Measurements from ENCODE around the gene WRAP73. TPM values are rescaled to one million over a fixed set of nuclear protein-coding genes. Genes with fewer than 3 reads are reported as not detected.

Gene WRAP73
- total RNA-seq, 2 experiments from 2014 or later: 22.3 to 22.7 TPM

DNA sequence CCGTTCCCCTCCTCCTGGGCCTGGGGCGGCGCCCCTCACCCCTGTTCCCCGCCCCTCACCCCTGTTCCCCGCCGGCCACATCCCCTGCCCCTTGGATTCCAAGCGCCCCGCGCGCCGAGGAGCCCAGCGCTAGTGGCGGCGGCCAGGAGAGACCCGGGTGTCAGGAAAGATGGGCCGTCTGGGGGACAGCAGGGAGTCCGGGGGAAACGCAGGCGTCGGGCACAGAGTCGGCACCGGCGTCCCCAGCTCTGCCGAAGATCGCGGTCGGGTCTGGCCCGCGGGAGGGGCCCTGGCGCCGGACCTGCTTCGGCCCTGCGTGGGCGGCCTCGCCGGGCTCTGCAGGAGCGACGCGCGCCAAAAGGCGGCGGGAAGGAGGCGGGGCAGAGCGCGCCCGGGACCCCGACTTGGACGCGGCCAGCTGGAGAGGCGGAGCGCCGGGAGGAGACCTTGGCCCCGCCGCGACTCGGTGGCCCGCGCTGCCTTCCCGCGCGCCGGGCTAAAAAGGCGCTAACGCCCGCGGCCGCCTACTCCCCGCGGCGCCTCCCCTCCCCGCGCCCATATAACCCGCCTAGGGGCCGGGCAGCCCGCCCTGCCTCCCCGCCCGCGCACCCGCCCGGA lies 2.1 kb upstream of the WRAP73 start, which contains the start of gene TP73:
TSS of gene TP73 (plus strand) at position 587 of the 618 bp plus-strand sequence. CDS start 29,850 bp downstream, outside the sequence.
- Histone ChIP-seq H3K36me3 (ENCODE audit: insufficient read depth, low read length) (peaks cover 3% of the 10 kb centered on the region), H3K4me3 (ENCODE audit: low read length) (peak within 1 kb of the TSS; percentile 5), H3K27me3 (ENCODE audit: control insufficient read depth in 1 of 2, insufficient read depth in 2 of 2, low read length in 2 of 2) (peaks cover 36 to 42% of the 10 kb centered on the region in 2 experiments), H3K27ac (ENCODE audit: low read depth in 1 of 2, low read length in 2 of 2) (no peak within 1 kb of the TSS), H3K9me3 (ENCODE audit: control insufficient read depth in 1 of 2, insufficient read depth in 1 of 2, low read length in 2 of 2) (peaks cover 0 to 22% of the 10 kb centered on the region in 2 experiments), H3K4me1 (ENCODE audit: insufficient read depth, low read length) (peaks cover 37% of the 10 kb centered on the region)
- peaks cover 56% of the 10 kb centered on the region for H3K27me3 Mint-ChIP-seq
- H3K4me1 Mint-ChIP-seq (ENCODE audit: low read depth): peaks cover 37% of the 10 kb centered on the region
- H3K36me3 Mint-ChIP-seq (ENCODE audit: low read depth): peaks cover 7% of the 10 kb centered on the region
- ChIA-PET POLR2A (no interaction called here), CTCF (no interaction called here)
- peak within 1 kb of the TSS; percentile 45 for H3K4me3 Mint-ChIP-seq
- DNase-seq (peak in 1 of 14 experiments; percentile 28), ATAC-seq (ENCODE audit: poor library complexity) (no peak)
- intact Hi-C loops (cut with DNase I, micrococcal nuclease): loop anchor here in 1 of 2 experiments (2.0 kb wide), 1 partner anchor 145 kb away; the partner anchor contains the start of gene LRRC47
- TF ChIP-seq, protein P1, sequence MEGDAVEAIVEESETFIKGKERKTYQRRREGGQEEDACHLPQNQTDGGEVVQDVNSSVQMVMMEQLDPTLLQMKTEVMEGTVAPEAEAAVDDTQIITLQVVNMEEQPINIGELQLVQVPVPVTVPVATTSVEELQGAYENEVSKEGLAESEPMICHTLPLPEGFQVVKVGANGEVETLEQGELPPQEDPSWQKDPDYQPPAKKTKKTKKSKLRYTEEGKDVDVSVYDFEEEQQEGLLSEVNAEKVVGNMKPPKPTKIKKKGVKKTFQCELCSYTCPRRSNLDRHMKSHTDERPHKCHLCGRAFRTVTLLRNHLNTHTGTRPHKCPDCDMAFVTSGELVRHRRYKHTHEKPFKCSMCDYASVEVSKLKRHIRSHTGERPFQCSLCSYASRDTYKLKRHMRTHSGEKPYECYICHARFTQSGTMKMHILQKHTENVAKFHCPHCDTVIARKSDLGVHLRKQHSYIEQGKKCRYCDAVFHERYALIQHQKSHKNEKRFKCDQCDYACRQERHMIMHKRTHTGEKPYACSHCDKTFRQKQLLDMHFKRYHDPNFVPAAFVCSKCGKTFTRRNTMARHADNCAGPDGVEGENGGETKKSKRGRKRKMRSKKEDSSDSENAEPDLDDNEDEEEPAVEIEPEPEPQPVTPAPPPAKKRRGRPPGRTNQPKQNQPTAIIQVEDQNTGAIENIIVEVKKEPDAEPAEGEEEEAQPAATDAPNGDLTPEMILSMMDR (IDR thresholded peaks at IDR 0.05): no peak
- H3K9me3 Mint-ChIP-seq: no peaks in the 10 kb centered on the region
- no peak within 1 kb of the TSS for H3K27ac Mint-ChIP-seq

DNA sequence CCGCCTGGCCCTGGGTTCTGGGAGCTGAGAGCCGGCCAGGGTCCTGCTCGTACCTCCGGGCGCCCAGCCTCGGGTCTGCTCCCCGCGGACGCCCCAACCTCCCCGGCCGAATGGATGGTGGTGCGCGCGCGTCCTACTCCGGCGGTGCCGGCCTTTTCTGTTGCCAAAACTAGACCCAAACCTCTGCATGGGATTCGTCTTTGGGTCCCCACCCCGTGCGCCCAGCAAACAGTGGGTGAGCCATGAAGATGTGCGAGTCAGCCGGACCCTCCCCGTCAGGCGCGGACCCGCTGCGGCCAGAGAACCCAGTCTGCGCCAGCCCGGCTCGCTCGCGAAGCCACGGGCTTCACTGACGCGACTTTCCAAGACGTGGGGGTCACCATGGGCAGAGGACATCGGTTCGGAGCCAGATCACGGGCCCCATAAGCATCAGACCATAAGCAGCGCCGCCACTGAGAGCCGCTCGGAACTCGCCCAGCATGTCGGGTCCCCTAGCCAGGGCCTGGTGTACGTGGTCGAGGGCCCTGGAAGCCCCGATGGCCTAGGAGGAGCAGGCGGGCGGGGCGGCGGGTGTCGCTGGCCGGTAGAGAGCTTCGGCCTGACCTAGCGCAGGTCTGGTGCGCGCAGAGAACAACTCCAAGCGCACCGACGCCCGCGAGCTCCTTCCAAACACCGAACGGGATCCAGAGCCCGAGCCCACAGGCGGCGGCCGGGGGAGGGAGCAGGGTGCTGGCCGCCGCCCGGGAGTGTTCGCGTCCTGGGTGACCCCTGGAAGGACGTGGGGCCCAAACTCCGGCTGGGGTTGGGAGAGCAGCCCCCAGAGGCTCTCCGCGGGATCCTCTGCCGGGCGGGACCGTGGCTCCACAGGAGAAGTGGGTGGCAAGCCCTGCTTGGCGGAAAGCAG lies 1.4 kb upstream of the WRAP73 start:
- H3K4me1 Mint-ChIP-seq (ENCODE audit: low read depth): peaks cover 37% of the 10 kb centered on the region
- peaks cover 34 to 36% of the 10 kb centered on the region in 2 experiments for H3K27me3 ChIP-seq (ENCODE audit: control insufficient read depth in 1 of 2, insufficient read depth in 2 of 2, low read length in 2 of 2)
- H3K4me3 Mint-ChIP-seq: peak overlapping the region; percentile 57
- CTCF ChIA-PET: no interaction called here
- H3K27me3 Mint-ChIP-seq: peaks cover 48% of the 10 kb centered on the region
- H3K36me3 Mint-ChIP-seq (ENCODE audit: low read depth): peaks cover 15% of the 10 kb centered on the region
- POLR2A ChIA-PET: no interaction called here
- DNase-seq (peak in 1 of 14 experiments; percentile 30), ATAC-seq (ENCODE audit: poor library complexity) (no peak)
- peaks cover 37% of the 10 kb centered on the region for H3K4me1 ChIP-seq (ENCODE audit: insufficient read depth, low read length)
- H3K9me3 ChIP-seq (ENCODE audit: control insufficient read depth in 1 of 2, insufficient read depth in 1 of 2, low read length in 2 of 2): peaks cover 0 to 22% of the 10 kb centered on the region in 2 experiments
- H3K27ac ChIP-seq (ENCODE audit: low read depth in 1 of 2, low read length in 2 of 2): no peak overlapping the region
- H3K27ac Mint-ChIP-seq: no peak overlapping the region
- TF ChIP-seq, protein P1 (IDR thresholded peaks at IDR 0.05): no peak
- peaks cover 10% of the 10 kb centered on the region for H3K36me3 ChIP-seq (ENCODE audit: insufficient read depth, low read length)
- H3K4me3 ChIP-seq (ENCODE audit: low read length): peak overlapping the region; percentile 5
- no peaks in the 10 kb centered on the region for H3K9me3 Mint-ChIP-seq
- intact Hi-C loops (cut with DNase I, micrococcal nuclease): loop anchor here in 1 of 2 experiments (2.0 kb wide), 1 partner anchor 146 kb away; the partner anchor contains the start of gene LRRC47

DNA sequence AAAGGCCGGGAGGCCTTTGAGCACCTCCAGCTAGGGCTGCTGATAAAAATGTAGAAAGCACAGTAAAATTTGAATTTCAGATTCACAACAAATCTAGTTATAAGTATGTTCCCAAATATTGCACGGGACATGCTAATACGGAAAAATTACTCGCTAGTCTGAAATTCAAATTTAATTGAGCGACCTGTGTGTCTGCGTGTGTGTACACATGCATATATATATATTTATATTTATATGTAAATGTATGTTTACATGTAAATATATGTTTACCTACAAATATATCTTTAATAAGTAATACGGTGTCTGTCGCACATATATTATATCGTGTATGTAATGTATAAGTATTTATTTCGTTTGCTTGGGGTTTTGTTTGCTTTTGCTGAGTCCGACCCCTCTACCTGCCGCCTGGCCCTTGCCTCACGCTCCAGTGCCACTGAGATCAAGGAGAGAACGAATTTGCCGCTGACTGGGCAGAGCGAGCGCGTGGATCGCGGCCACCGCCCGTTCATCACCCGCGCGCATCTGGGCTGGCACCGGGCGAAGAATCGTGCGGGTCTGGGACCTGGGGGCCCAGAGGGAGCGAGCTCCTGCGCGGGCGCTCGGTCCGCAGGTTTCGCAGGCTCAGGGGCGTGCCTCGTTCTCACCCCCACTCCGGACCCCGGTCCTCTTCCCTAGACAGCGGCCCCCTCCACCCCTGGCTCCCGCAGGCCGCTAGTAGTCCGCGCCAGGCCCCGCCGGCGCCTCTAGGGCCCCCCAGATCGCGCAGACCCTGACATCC lies 534 bp upstream of the WRAP73 start:
- Mint-ChIP-seq H3K4me3 (peak overlapping the region; percentile 86), H3K27ac (no peak overlapping the region), H3K27me3 (peaks cover 41% of the 10 kb centered on the region), H3K9me3 (no peaks in the 10 kb centered on the region), H3K36me3 (ENCODE audit: low read depth) (peaks cover 23% of the 10 kb centered on the region), H3K4me1 (ENCODE audit: low read depth) (peaks cover 37% of the 10 kb centered on the region)
- Histone ChIP-seq H3K36me3 (ENCODE audit: insufficient read depth, low read length) (peaks cover 17% of the 10 kb centered on the region), H3K27ac (ENCODE audit: low read depth in 1 of 2, low read length in 2 of 2) (no peak overlapping the region), H3K9me3 (ENCODE audit: control insufficient read depth in 1 of 2, insufficient read depth in 1 of 2, low read length in 2 of 2) (peaks cover 0 to 22% of the 10 kb centered on the region in 2 experiments), H3K4me1 (ENCODE audit: insufficient read depth, low read length) (peaks cover 37% of the 10 kb centered on the region), H3K27me3 (ENCODE audit: control insufficient read depth in 1 of 2, insufficient read depth in 2 of 2, low read length in 2 of 2) (peaks cover 34 to 36% of the 10 kb centered on the region in 2 experiments), H3K4me3 (ENCODE audit: low read length) (peak overlapping the region; percentile 84)
- ChIA-PET CTCF (interaction anchor here (1.2 kb wide), 1 partner anchor 24 kb away, joined by 3 read pairs; no protein-coding TSS in a partner anchor), POLR2A (interaction anchor here (1.4 kb wide), 1 partner anchor 26 kb away, joined by 3 read pairs; the partner anchor contains the start of gene TPRG1L)
- intact Hi-C loops (cut with DNase I, micrococcal nuclease): loop anchor here in 1 of 2 experiments (1.0 to 2.0 kb wide), 2 partner anchors 26 to 146 kb away; partner anchors contain the start of gene LRRC47
- no peak for ATAC-seq (ENCODE audit: poor library complexity)
- TF ChIP-seq, protein P1 (IDR thresholded peaks at IDR 0.05): no peak
- peak in 1 of 14 experiments; percentile 19 for DNase-seq
